Glomerular visceral epithelial cell (primary cell): ENCODE results near the gene PCSK5.

Experiments
- DNase-seq: peaks from one replicate; pipeline ENCODE4 v3.0.0-alpha.2; 2016; ENCODE audit errors: extremely low spot score

PCSK5 gene

GRCh38 chr9:76004526-76004925 lies 114.1 kb downstream of the PCSK5 start:
- DNase-seq: no peak

DNA sequence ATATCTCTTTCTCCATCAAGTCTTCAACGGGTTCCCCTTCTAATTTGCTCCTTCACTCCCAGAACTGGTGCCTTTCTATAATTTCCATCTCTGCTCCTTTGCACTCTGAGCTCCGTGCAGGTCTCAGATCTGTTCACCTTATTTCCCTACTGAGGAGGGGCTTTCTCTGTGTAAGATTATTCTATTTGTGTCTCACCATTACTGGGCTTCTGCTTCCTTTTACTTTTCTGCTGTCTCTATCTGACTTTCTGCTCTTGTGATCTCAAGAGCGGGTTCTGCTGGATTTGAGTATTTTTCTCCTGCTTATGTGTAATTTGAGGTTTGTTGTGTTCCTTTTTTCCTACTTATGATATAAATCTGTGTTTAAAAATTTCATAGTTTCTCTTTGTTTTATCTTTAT lies 117.5 kb downstream of the PCSK5 start:
- no peak for DNase-seq

DNA sequence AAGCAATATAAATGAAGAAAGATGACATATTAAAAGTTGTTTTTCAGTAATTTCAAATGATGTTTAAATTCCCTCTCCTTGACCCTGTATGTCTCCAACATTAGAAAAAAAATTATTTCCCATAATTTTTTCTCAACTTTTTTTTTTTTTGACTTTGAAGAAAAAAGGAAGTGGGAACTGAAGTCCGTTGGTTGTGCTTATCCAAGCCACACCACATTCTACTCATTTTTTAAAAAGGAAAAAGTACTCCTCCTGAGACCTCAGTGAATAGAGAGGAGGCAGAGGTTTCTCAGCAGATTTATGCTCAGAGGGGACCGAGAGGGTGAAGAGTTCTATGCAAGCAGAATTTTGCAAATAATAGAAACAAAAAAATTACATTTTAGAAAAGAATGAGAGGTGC lies 123.3 kb downstream of the PCSK5 start:
- DNase-seq: no peak

- no peak for DNase-seq
These were observed 127.8 kb downstream of the PCSK5 start for GRCh38 chr9:76018235-76018634.

DNA sequence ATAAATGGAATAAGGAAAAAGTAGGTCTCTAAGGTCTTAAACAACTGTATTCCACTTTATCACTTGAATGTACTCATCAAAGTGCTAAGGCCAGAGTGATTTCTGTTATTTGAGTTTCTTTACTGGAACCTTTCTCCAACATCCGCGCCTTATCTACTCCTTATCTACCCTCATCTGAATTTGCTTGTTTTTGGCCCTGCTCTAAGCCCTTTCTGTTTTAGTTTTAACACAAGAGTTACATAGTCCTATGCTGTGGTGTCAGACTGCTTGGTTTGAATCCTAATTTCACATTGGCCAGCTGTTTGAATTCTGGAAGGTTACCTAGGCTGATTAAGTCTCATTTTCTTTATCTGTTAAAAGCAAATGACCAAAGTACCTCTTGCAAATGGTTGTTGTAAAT lies 128.3 kb downstream of the PCSK5 start:
- DNase-seq: no peak

DNA sequence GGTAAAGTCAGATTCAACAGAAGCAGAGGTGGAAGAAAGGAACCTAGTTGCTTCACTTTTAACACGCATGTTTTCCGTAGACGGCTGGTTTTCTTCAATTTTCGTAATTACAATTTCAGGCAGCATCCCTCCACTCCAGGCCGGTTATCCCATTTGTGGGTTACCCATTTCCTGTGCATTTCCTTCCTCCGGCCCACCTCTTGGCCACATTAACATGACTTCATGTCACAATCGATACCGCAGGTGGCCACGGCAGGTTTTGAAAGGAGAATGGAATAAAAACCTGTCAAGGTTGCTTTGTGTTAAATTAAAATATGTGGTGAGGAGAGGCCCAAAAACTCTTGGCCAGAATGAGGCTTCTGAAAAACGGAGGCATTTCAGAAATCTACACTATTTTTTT lies 130.2 kb downstream of the PCSK5 start:
- no peak for DNase-seq

DNA sequence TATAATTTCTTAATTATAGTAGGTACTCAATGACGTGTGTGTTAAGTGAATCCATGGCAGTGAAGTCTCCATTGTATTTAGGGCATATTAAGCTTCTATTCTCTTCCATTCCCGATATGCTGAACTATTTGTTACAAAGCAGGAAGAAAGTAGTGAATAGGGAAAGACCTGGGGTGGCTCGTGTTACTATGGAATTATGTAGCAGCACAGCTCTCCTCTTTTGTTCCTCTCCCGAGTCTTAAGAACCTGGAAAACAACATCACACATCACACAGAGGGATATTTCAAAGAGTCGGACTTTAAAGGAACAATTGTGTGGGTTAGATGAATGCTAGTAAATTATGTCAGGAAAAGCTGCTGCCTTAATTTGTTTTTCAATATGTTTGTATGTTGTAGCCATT lies 131.8 kb downstream of the PCSK5 start:
- no peak for DNase-seq

- DNase-seq: no peak
These were observed 133.3 kb downstream of the PCSK5 start for GRCh38 chr9:76023715-76024195.

DNA sequence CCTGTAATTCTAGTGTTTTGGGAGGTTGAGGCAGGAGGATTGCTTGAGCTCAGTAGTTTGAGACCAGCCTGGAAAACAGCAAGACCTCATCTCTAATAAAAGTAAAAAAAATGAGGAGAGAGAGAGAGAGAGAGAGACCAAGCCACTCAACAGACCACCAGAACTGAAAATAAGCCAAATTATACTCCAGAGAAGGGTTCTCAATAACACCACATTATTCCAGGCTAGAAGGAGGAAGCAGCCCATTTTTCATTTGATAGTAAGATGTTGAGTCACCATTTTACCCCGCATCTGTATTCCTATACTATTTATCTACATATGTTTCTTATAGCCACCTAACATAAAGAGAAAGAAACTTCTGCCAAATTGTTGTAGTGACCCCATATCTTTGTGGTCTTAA lies 134.8 kb downstream of the PCSK5 start:
- no peak for DNase-seq

DNA sequence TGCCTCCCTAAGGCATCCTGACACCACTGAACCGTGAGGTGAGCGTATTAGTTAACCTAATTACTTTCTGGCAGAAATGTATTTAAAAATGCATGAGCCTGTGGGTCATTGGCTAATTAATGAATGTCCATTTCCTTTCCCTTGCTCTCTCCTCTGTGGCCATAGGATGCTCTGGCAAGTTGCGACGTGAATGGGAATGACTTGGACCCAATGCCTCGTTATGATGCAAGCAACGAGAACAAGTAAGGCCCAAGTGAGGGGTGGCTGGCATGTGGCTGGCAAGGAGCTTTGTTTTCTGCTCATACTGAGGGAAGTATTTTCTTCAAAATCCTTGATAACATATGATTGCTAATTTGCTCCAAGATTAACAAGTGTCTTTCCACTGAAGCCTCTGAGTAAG lies 136.3 kb downstream of the PCSK5 start:
- DNase-seq: no peak

GRCh38 chr9:76027416-76027815 lies 136.9 kb downstream of the PCSK5 start:
- DNase-seq: no peak

- DNase-seq: no peak
These were observed 137.4 kb downstream of the PCSK5 start for GRCh38 chr9:76027861-76028260.

DNA sequence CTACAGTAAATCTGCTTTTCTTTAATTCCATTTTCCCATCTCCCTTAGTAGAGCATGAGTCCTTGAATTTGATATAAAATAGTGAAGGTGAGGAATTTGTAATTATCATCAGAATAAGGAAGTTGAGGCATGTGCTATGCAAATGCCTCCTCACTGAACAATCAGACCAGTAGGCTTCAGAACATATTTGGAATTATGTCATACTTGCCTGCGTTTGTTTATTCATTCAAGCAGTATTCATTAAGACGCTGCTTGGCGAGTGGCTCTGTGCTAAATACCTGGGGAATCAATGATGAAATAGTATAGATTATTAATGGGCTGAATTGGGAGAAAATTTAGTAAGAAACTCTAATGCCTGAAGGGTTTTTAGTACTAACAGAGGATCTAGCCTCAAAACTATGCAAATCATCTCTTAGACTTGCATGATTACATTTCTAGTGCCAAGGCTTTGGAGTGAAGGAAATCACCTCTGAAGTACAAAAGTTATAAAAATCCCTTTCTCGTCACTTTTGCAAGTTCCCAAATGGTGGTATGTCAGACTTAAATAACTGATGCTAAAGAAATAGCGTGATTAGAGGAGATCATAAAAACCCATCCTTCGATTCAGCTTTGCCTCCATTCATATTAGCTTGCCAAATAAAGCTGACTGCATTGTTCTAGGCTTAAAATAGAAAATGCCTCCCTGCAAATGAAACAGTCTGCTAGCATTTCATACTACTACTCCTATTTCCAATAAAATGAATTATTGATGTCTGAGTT lies 141.7 kb downstream of the PCSK5 start:
- DNase-seq: no peak

DNA sequence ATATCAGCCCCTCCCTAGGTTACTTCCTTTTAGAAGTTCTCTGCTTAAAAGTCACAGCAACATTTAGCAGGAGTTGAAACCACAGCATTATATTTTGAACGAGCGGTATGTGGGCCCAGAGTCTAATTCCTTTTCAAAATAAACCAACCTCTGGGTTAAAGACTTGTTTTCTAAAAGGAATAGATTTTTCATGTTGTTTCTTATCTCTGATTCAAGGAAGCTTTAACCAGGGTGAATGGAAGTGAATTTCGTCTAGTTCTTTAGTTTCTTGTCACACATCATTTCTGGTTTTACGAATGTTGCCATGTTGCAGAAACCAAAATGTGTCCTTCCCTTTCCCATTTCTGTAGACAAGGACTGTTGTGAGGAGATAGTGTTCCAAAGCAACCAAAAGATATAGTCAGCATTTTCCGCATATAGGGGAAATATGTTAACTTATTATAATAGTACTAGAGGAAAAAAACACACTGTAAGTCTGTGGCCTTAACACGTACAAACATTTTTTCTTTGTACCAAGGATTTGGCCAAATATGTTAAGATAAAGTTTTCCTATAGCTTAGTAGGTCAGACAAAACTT lies 142.4 kb downstream of the PCSK5 start:
- no peak for DNase-seq

GRCh38 chr9:76034049-76034448 lies 143.6 kb downstream of the PCSK5 start:
- no peak for DNase-seq

GRCh38 chr9:76036762-76037161 lies 146.3 kb downstream of the PCSK5 start:
- no peak for DNase-seq

- no peak for DNase-seq
These were observed 147.2 kb downstream of the PCSK5 start for GRCh38 chr9:76037587-76038225.

GRCh38 chr9:76038431-76038830 lies 148.0 kb downstream of the PCSK5 start:
- no peak for DNase-seq

DNA sequence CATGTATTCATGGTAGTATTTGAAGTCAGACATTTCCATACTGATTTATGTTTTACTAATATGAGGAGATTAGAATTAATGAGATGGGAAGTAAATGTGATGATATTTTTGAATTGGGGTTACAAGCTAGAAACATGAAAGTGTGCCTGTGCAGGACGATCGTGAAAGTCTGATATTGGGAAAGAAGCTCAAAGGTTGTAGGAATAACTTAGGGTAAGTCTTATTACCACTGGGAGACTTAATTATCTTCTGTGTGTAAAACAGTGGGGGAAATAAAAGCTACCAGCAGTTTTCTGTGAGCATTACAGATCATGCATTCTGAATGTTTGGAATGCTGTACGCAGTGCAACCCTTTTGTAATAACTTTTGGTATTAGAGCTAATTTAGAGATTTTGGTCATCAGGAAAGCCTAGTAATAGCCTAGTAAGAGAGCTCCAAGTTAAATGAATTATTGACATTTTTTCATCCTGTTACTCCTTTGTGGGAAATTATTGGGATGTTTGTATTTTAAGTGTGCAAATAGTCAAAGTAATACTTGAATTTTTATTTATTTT lies 153.9 kb downstream of the PCSK5 start:
- DNase-seq: no peak

DNA sequence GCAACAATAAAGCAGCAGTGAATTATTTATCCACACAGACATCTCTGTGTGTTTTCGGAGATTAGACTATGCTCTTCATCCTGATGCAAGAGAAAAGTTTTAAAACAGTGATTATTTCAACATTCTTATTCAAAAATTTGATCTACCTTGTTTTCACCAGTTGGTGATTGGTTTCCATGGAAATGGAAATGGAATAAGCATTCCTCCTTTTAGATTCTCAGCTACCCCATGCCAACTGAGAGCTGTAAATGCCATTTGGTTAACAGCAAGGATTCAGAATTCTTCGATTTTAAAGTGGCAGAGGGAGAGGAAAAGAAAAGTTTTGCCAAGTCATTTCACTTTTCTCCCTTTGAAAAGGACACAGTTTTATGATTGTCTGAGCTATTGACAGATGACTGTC lies 154.7 kb downstream of the PCSK5 start:
- no peak for DNase-seq

GRCh38 chr9:76049341-76049740 lies 158.9 kb downstream of the PCSK5 start:
- DNase-seq: no peak

DNA sequence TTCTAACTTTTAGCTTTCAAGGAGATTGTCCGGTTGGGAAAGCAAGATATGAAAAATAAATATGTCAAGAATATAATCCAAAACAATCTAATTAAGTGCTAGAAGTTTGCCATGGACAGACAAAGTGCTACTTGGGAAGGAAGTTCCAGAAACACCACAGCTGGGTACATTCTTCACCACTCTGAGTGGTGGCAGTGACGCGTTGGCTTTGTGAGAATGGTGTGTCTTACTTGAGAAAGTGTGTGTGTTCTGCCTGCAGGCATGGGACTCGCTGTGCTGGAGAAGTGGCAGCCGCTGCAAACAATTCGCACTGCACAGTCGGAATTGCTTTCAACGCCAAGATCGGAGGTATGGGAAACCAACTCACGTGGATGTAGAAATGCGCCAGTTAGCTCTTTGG lies 177.2 kb downstream of the PCSK5 start:
- no peak for DNase-seq

DNA sequence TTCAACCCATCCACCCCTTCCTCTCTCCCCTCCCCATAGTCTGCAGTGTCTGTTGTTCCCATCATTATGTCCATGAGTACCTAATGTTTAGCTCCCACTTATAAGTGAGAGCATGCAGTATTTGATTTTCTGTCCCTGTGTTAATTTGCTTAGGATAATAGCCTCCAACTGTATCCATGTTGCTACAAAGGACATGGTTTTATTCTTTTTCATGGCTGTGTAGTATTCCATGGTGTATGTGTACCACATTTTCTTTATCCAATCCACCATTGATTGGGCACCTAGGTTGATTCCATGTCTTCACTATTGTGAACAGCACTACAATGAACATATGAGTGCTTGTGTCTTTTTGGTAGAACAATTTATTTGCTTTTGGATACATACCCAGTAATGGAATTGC lies 187.1 kb downstream of the PCSK5 start:
- DNase-seq: no peak
